Left lung (tissue), 10 donors: ENCODE results near the gene ERC2. TPM values are rescaled to one million over a fixed set of nuclear protein-coding genes. Genes with fewer than 3 reads are reported as not detected.

Experiments used
- ATAC-seq: fragments of 200-7000 bp; cut with Tn5 transposase; one replicate; pipeline ENCODE4 v1.9.1; 2020; ENCODE audit warnings: moderate library complexity
- DNase-seq, 4 donors: peaks; one replicate each; pipeline ENCODE4 v3.0.0-alpha.2; 2013 to 2020
- H3K27ac ChIP-seq, 2 donors: fragments of 200-600 bp; sonication (generic) in 1 of 2; one replicate each; pipeline versions ENCODE4 v1.5.0 to v1.8.0; 2020 to 2021
- H3K27me3 ChIP-seq, 2 donors: fragments of 200-600 bp; sonication (generic) in 1 of 2; one replicate each; pipeline versions ENCODE4 v1.5.0 to v1.8.0; 2020 to 2021
- H3K36me3 ChIP-seq, 2 donors: fragments of 200-600 bp; sonication (generic) in 1 of 2; one replicate each; pipeline versions ENCODE4 v1.5.0 to v1.8.0; 2020 to 2021
- H3K4me1 ChIP-seq, 2 donors: fragments of 200-600 bp; one replicate each; pipeline ENCODE4 v1.8.0; 2021
- H3K4me3 ChIP-seq, 2 donors: fragments of 200-600 bp; sonication (generic) in 1 of 2; one replicate each; pipeline versions ENCODE4 v1.5.0 to v1.8.0; 2020 to 2021; ENCODE audit warnings: mild to moderate bottlenecking in 1 of 2
- H3K9me3 ChIP-seq, 2 donors: fragments of 200-600 bp; sonication (generic) in 1 of 2; one replicate each; pipeline versions ENCODE4 v1.5.0 to v1.8.0; 2020 to 2021
- intact Hi-C, 2 donors: fragments of 100-400 bp; cut with DNase I; formaldehyde crosslinking; loops; one replicate each; pipeline versions ENCODE4 v1.11.2 to v1.14.2; 2022
- polyA plus RNA-seq, 6 donors: library from polyadenylated mRNA; unstranded; fragments of 120-200 nt; gene quantifications; one replicate each; pipeline ENCODE4 v1.2.1, GENCODE V29; 2013; ENCODE audit not compliant: insufficient read length in 6 of 6
- total RNA-seq, 2 donors: library from RNA; stranded (reverse); fragmentation: NEBNext Ultra II Directional; extraction: Animal tissue kit (Norgen Biotek cat#: 25700); gene quantifications; one replicate each; pipeline ENCODE4 v1.2.1, GENCODE V29; 2021
- TF ChIP-seq, protein P1 (sequence below), 2 donors: fragments of 200-600 bp; sonication (generic) in 1 of 2; IDR thresholded peaks; one replicate each; pipeline versions ENCODE4 v1.5.0 to v1.8.0; 2021; ENCODE audit warnings: antibody characterized with exemption in 2 of 2
- donor health status: DM: no; HTN: yes; CAD: no.
- donor health status: DM: no; HTN: no; CAD: no.

Gene ERC2
- total and polyA plus RNA-seq, 8 donors = 1.6 to 3.3 (median 2.1) TPM

DNA sequence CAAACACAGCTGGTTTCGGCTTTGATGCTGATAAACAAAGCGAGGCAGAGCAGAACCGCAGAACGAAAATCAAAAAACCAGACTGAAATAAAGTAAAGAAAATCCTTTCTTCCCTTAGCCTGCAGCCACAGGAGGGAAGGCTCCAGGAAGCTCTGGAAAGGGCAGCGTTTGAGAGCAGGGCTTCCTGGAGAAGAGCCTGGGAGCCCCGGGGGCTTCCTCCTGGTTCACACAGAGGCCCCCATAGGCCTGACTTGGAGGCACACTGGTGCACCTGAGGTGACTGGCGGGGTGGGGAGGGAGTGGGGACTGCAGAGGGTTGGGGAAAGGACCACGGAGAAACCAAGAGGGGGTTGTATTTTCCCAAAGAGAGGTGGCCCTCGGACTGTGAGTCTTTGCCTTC lies 882.4 kb downstream of the ERC2 start:
- Histone ChIP-seq H3K27me3 (peaks cover 0 to 2% of the 10 kb centered on the region in 2 donors), H3K9me3 (no peaks in the 10 kb centered on the region), H3K27ac (no peak overlapping the region), H3K4me3 (no peak overlapping the region), H3K4me1 (no peaks in the 10 kb centered on the region), H3K36me3 (no peaks in the 10 kb centered on the region)
- no peak for DNase-seq
- TF ChIP-seq, protein P1, sequence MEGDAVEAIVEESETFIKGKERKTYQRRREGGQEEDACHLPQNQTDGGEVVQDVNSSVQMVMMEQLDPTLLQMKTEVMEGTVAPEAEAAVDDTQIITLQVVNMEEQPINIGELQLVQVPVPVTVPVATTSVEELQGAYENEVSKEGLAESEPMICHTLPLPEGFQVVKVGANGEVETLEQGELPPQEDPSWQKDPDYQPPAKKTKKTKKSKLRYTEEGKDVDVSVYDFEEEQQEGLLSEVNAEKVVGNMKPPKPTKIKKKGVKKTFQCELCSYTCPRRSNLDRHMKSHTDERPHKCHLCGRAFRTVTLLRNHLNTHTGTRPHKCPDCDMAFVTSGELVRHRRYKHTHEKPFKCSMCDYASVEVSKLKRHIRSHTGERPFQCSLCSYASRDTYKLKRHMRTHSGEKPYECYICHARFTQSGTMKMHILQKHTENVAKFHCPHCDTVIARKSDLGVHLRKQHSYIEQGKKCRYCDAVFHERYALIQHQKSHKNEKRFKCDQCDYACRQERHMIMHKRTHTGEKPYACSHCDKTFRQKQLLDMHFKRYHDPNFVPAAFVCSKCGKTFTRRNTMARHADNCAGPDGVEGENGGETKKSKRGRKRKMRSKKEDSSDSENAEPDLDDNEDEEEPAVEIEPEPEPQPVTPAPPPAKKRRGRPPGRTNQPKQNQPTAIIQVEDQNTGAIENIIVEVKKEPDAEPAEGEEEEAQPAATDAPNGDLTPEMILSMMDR (IDR thresholded peaks at IDR 0.05) = no peak
- ATAC-seq = no peak
- intact Hi-C loops = no loop called here

DNA sequence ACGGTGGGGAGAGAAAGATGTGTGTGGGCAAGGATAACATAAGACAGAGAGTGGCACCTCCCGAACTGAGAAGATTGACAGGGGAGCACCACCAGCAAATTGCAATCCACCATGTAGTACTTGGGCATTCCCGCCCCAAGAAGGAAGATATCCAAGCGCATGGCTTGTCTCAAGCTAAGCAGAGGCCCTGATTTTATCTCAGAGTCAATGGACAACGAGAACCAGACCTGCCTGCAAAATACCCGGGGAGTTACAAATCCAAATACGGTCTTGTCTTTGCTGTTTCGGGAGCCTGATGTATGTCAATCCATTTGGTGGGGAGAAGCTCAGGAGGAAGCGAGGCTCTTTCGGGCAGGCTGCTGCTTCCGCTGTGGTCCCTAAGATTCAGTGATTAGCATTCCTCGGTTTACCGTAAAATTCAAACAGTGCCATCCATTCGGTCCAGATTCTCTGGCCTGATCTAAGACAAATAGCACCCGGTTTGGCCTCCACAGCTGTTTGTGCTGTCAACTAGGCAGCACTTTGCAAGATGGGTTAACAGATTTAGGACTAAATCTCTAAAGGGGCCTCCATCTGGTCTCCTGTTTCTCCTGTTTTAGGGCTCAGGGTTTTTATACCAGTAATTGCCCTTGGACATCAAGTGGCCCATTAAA lies 883.4 kb downstream of the ERC2 start:
- TF ChIP-seq, protein P1 (IDR thresholded peaks at IDR 0.05) = no peak
- ATAC-seq (no peak), DNase-seq (no peak)
- Histone ChIP-seq H3K36me3 (no peaks in the 10 kb centered on the region), H3K27me3 (peaks cover 0 to 2% of the 10 kb centered on the region in 2 donors), H3K4me1 (no peaks in the 10 kb centered on the region), H3K27ac (no peak overlapping the region), H3K4me3 (no peak overlapping the region), H3K9me3 (no peaks in the 10 kb centered on the region)
- intact Hi-C loops = no loop called here

DNA sequence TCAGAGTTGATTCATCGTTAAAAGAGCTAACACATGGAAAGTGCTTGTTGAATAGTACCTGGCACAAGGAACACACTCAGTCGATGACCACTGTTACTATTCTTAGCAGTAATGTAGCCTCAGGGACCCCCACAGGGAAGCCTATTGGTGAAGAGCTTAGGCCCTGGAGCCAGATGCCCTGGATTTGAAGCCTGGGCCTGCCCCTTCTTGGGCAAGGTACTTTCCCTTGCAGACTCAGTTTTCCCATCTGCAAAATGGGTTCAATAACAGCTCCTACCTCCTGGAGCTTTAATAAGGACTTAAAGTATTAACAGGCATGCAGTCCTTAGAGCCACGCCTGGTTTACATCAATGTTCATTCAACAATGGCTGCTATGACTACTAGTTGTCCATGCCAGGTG lies 884.2 kb downstream of the ERC2 start:
- no peak for ATAC-seq
- Histone ChIP-seq H3K27ac (no peak overlapping the region), H3K27me3 (peaks cover 0 to 2% of the 10 kb centered on the region in 2 donors), H3K4me3 (no peak overlapping the region), H3K4me1 (no peaks in the 10 kb centered on the region), H3K36me3 (no peaks in the 10 kb centered on the region), H3K9me3 (no peaks in the 10 kb centered on the region)
- TF ChIP-seq, protein P1 (IDR thresholded peaks at IDR 0.05) = no peak
- intact Hi-C loops = no loop called here
- no peak for DNase-seq

DNA sequence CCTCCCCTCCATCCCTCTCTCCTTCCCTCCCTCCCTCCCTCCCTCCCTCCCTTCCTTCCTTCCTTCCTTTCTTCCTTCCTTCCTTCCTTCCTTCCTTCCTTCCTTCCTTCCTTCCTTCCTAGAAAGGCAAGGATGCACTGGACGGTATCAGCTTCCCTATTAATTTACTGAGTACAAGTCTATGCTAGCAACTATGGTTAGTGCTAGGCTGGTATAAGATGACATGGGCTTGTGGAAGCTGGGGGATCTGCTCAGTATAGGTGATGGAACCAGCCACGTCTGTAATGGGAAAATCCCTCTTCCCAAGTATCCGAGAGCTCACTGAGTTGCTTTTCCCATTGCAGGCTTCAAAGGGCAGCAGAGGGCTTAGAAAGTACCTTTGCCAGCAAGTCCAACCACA lies 884.8 kb downstream of the ERC2 start:
- H3K4me3 ChIP-seq = no peak overlapping the region
- intact Hi-C loops = no loop called here
- H3K27ac ChIP-seq = no peak overlapping the region
- peaks cover 0 to under 1% of the 10 kb centered on the region in 2 donors for H3K9me3 ChIP-seq
- H3K4me1 ChIP-seq = no peaks in the 10 kb centered on the region
- no peaks in the 10 kb centered on the region for H3K36me3 ChIP-seq
- H3K27me3 ChIP-seq = peaks cover 0 to 2% of the 10 kb centered on the region in 2 donors
- DNase-seq (no peak), ATAC-seq (no peak)
- TF ChIP-seq, protein P1 (IDR thresholded peaks at IDR 0.05) = no peak

DNA sequence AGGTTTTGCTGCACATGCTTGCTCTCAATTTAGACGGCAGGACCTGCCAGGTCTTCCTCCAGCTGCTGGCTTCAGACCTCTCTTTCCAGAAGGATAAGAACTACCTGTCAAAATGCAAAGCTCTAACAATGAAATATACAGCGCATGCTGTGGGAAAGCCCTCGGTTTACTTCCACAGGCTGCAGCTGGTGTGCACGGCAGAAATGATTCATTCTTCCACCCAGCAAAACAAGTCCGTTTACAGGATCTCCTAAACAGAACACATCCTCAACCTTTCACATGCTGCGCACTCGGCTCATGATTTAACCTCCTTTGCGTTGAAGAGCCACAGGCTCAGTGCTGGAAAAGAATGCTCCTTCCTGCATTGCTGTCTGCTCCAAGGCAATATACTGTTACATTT lies 888.8 kb downstream of the ERC2 start:
- no peak for DNase-seq
- TF ChIP-seq, protein P1 (IDR thresholded peaks at IDR 0.05) = no peak
- intact Hi-C loops = no loop called here
- Histone ChIP-seq H3K36me3 (no peaks in the 10 kb centered on the region), H3K4me3 (no peak overlapping the region), H3K9me3 (peaks cover 0 to 2% of the 10 kb centered on the region in 2 donors), H3K27me3 (no peaks in the 10 kb centered on the region), H3K4me1 (no peaks in the 10 kb centered on the region), H3K27ac (no peak overlapping the region)
- ATAC-seq = no peak
